PC-3 (cell line): Measurements from ENCODE around the gene ANO7. TPM values are rescaled to one million over a fixed set of nuclear protein-coding genes. Genes with fewer than 3 reads are reported as not detected.
A peak's percentile ranks its signal among the peaks of the same experiment; 100 is the strongest.

Experiments
- ATAC-seq: fragments of 200-7000 bp; cut with Tn5 transposase; 2 replicates; pipeline ENCODE4 v1.9.1; 2020; ENCODE audit warnings: mild to moderate bottlenecking, moderate library complexity
- BruUV-seq: library from RNA; stranded (reverse); fragments of 400-500 nt; replicated peaks from 2 replicates; lab custom pipeline; 2021; lab: Mats Ljungman, UMichigan
- CTCF ChIA-PET: fragments of 300-600 bp; sonication (Branson Sonifier 250); formaldehyde crosslinking; loops from one replicate; lab custom pipeline; 2022; ENCODE audit warnings: antibody characterized with exemption; lab: Charles Lee
- POLR2A ChIA-PET: fragments of 300-600 bp; sonication (Branson Sonifier 250); formaldehyde crosslinking; loops from one replicate; lab custom pipeline; 2022; ENCODE audit warnings: antibody characterized with exemption; ENCODE audit not compliant: unreplicated experiment; lab: Charles Lee
- DNase-seq: peaks from one replicate; pipeline ENCODE4 v3.0.0-alpha.2; 2015
- H2AFZ ChIP-seq: fragments of 300-600 bp; sonication (generic); 2 replicates; pipeline ENCODE4 v1.6.0; 2016; ENCODE audit warnings: antibody characterized with exemption, low read length
- H3F3A ChIP-seq: fragments of 300-600 bp; sonication (generic); one replicate; pipeline ENCODE4 v1.6.0; 2017; ENCODE audit warnings: antibody characterized with exemption, low read length, control low read depth, mild to moderate bottlenecking; ENCODE audit not compliant: unreplicated experiment
- H3K27ac ChIP-seq: fragments of 300-600 bp; sonication (generic); 2 replicates; pipeline ENCODE4 v1.5.1; 2016; ENCODE audit warnings: mild to moderate bottlenecking, low read length
- H3K27me3 ChIP-seq: fragments of 300-600 bp; sonication (generic); 2 replicates; pipeline ENCODE4 v1.6.1; 2016; ENCODE audit warnings: low read length, mixed read lengths
- H3K36me3 ChIP-seq: fragments of 300-600 bp; sonication (generic); 2 replicates; pipeline ENCODE4 v1.6.1; 2016; ENCODE audit warnings: low read depth, mixed run types, low read length, mixed read lengths
- H3K4me1 ChIP-seq: fragments of 300-600 bp; sonication (generic); 2 replicates; pipeline ENCODE4 v1.5.1; 2016; ENCODE audit warnings: low read length; ENCODE audit not compliant: insufficient read depth
- H3K4me2 ChIP-seq: fragments of 300-600 bp; sonication (generic); 2 replicates; pipeline ENCODE4 v1.6.0; 2016; ENCODE audit warnings: low read length
- H3K4me3 ChIP-seq: fragments of 300-600 bp; sonication (generic); 2 replicates; pipeline ENCODE4 v1.5.1; 2016; ENCODE audit warnings: mild to moderate bottlenecking, low read length, mixed read lengths
- H3K79me2 ChIP-seq: fragments of 300-600 bp; sonication (generic); 2 replicates; pipeline ENCODE4 v1.6.1; 2017; ENCODE audit warnings: low read length, mixed read lengths
- H3K9ac ChIP-seq: fragments of 300-600 bp; sonication (generic); 2 replicates; pipeline ENCODE4 v1.6.0; 2016; ENCODE audit warnings: mild to moderate bottlenecking, low read length
- H3K9me2 ChIP-seq: fragments of 300-600 bp; sonication (generic); replicated peaks from 2 replicates; pipeline ENCODE4 v1.6.1; 2016; ENCODE audit warnings: mixed run types, low read length, mixed read lengths
- H3K9me3 ChIP-seq: fragments of 300-600 bp; sonication (generic); 2 replicates; pipeline ENCODE4 v1.6.1; 2016; ENCODE audit warnings: low read length, mixed read lengths
- H4K20me1 ChIP-seq: fragments of 300-600 bp; sonication (generic); 2 replicates; pipeline ENCODE4 v1.6.1; 2016; ENCODE audit warnings: low read length, mixed read lengths
- CTCF ChIP-seq: fragments of 300-600 bp; sonication (generic); conservative IDR thresholded peaks from 2 replicates; pipeline ENCODE4 v1.5.1; 2017; ENCODE audit warnings: antibody characterized with exemption, low read depth, mild to moderate bottlenecking, low read length
- EZH2 ChIP-seq: fragments of 300-600 bp; sonication (generic); IDR thresholded peaks from one replicate; pipeline ENCODE4 v1.6.1; 2017; ENCODE audit warnings: antibody characterized with exemption, mild to moderate bottlenecking, low read length; ENCODE audit not compliant: unreplicated experiment
- EZH2phosphoT487 ChIP-seq: fragments of 300-600 bp; sonication (generic); IDR thresholded peaks from 2 replicates; pipeline ENCODE4 v1.6.1; 2018; ENCODE audit warnings: mild to moderate bottlenecking, antibody characterized with exemption, low read length, borderline replicate concordance
- intact Hi-C: fragments of 100-400 bp; cut with micrococcal nuclease; formaldehyde crosslinking; loops from 2 replicates; pipeline ENCODE4 v1.9.0; 2023
- total RNA-seq: library from RNA; depleted of rRNA; stranded (reverse); fragments of >200 nt; gene quantifications from 2 replicates; pipeline ENCODE4 v1.2.3, GENCODE V29; 2014

Gene ANO7
- total RNA-seq, 1 experiment from 2014 or later = 2.6 TPM

DNA sequence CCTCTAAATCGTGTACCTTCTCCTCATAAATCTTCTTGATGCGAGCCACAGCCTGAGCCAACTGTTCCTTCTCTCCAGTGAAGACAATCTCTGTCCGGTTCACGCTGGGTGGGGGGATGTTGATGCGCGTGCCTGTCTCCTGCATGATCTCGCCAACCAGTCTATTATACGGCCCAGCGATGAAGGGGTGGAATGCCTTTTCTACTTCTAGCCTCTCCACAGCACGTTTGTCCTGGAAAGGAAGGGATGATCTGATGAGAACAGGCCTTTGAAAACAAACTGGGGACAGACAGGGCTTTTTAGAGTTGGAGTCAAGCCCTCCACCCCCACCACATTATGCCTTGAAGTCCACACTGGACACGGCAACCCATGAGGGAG, 67.7 kb downstream of the ANO7 start:
- Histone ChIP-seq H3K9ac (no peak overlapping the region), H3K4me1 (no peaks in the 10 kb centered on the region), H4K20me1 (0 out of 2 replicates have a peak, but pooled peaks cover 3% of the 10 kb centered on the region), H3K27me3 (no peaks in the 10 kb centered on the region), H2AFZ (no peak overlapping the region), H3F3A (no peaks in the 10 kb centered on the region), H3K4me3 (no peak overlapping the region), H3K79me2 (no peaks in the 10 kb centered on the region), H3K9me3 (no peaks in the 10 kb centered on the region), H3K9me2 (no peaks in the 10 kb centered on the region), H3K36me3 (peaks cover 68% of the 10 kb centered on the region), H3K4me2 (no peak overlapping the region), H3K27ac (no peak overlapping the region)
- intact Hi-C loops = no loop called here
- TF ChIP-seq CTCF (no peak), EZH2 (no peak), EZH2phosphoT487 (no peak)
- BruUV-seq = TSS peak; percentile 21
- ChIA-PET POLR2A (no interaction called here), CTCF (no interaction called here)
- ATAC-seq (no peak), DNase-seq (no peak)

DNA sequence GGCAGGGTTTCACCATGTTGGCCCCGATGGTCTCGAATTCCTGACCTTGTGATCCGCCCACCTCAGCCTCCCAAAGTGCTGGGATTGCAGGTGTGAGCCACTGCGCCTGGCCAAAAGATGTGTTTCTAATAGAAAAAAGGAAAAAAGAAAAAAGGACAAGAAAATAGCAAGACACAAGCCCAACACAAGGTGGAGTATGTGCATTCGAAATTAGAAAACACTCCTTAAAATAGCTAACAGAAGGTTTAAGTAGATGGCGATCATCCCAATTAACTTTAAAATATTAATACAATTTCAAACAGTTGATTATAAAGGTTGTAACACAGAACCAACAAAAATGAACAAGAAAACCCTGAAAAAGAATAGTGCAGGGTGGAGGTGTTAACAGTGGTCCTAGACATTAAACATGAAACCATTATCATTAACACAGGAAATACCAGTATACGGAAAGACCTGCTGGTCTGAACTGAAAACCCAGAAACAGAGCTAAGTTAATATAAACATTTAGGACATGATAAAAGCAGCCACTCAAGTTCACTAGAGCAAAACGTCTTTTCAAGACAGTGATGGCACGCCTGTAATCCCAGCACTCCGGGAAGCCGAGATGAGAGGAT, 69.0 kb downstream of the ANO7 start:
- no peak overlapping the region for H3K4me3 ChIP-seq
- ChIA-PET POLR2A (no interaction called here), CTCF (no interaction called here)
- no peak for DNase-seq
- intact Hi-C loops = no loop called here
- H3K9me3 ChIP-seq = no peaks in the 10 kb centered on the region
- no peaks in the 10 kb centered on the region for H3K27me3 ChIP-seq
- H3F3A ChIP-seq = no peaks in the 10 kb centered on the region
- no TSS peak for BruUV-seq
- peaks cover 75% of the 10 kb centered on the region for H3K36me3 ChIP-seq
- TF ChIP-seq CTCF (no peak; the same call in 1 of the 2 replicates), EZH2phosphoT487 (no peak), EZH2 (no peak)
- H3K4me1 ChIP-seq = no peaks in the 10 kb centered on the region
- no peak overlapping the region for H3K9ac ChIP-seq
- H3K9me2 ChIP-seq = no peaks in the 10 kb centered on the region
- H3K4me2 ChIP-seq = no peak overlapping the region
- no peak overlapping the region for H3K27ac ChIP-seq
- no peaks in the 10 kb centered on the region for H3K79me2 ChIP-seq
- ATAC-seq = no peak
- 0 out of 2 replicates have a peak, but pooled peaks cover 3% of the 10 kb centered on the region for H4K20me1 ChIP-seq
- no peak overlapping the region for H2AFZ ChIP-seq

GRCh38 chr2:241258505-241259280, 70.2 kb downstream of the ANO7 start:
- Histone ChIP-seq H3K9me2 (no peaks in the 10 kb centered on the region), H3K9ac (no peak overlapping the region), H3K4me3 (no peak overlapping the region), H4K20me1 (0 out of 2 replicates have a peak, but pooled peaks cover 3% of the 10 kb centered on the region), H3K79me2 (no peaks in the 10 kb centered on the region), H2AFZ (no peak overlapping the region), H3K9me3 (no peaks in the 10 kb centered on the region), H3K4me1 (no peaks in the 10 kb centered on the region), H3F3A (no peaks in the 10 kb centered on the region), H3K27me3 (no peaks in the 10 kb centered on the region), H3K36me3 (peaks cover 75% of the 10 kb centered on the region), H3K27ac (no peak overlapping the region), H3K4me2 (no peak overlapping the region)
- DNase-seq (no peak), ATAC-seq (no peak)
- CTCF ChIA-PET = no interaction called here
- no TSS peak for BruUV-seq
- TF ChIP-seq EZH2 (no peak), EZH2phosphoT487 (no peak), CTCF (no peak)
- intact Hi-C loops = no loop called here
- POLR2A ChIA-PET = no interaction called here
